IMR-90 (cell line): Measurements from ENCODE around the gene OR10A5. TPM values are rescaled to one million over a fixed set of nuclear protein-coding genes. Genes with fewer than 3 reads are reported as not detected.

Source experiments
- ATAC-seq: fragments of 200-7000 bp; cut with Tn5 transposase; 2 replicates; pipeline ENCODE4 v1.9.1; 2020; ENCODE audit warnings: low read depth, mild to moderate bottlenecking, moderate library complexity
- BruUV-seq: library from RNA; stranded (reverse); fragments of 400-500 nt; replicated peaks from 2 replicates; lab custom pipeline; 2021; lab: Mats Ljungman, UMichigan
- CTCF ChIA-PET: fragments of 300-600 bp; formaldehyde crosslinking; extraction: SDS; loops from one replicate; lab custom pipeline; 2021; ENCODE audit warnings: antibody characterized with exemption; lab: Yijun Ruan, JAX
- POLR2A ChIA-PET: fragments of 300-600 bp; sonication (Branson Sonifier 250); formaldehyde crosslinking; loops from one replicate; lab custom pipeline; 2022; ENCODE audit warnings: antibody characterized with exemption; ENCODE audit not compliant: unreplicated experiment; lab: Charles Lee
- DNase-seq: peaks from one replicate; pipeline ENCODE4 v3.0.0; 2013
- H2AFZ ChIP-seq: replicated peaks from 2 replicates; pipeline ENCODE3; 2013; ENCODE audit warnings: low read length, mild to moderate bottlenecking; ENCODE audit not compliant: poor library complexity
- H2AK5ac ChIP-seq: 2 replicates; pipeline ENCODE4 v1.6.1; 2013; ENCODE audit warnings: low read depth, low read length, inconsistent platforms
- H2AK9ac ChIP-seq: replicated peaks from 2 replicates; pipeline ENCODE3; 2013; ENCODE audit warnings: mild to moderate bottlenecking, low read depth, low read length, moderate library complexity; ENCODE audit not compliant: poor library complexity
- H2BK120ac ChIP-seq: 2 replicates; pipeline ENCODE4 v1.6.1; 2013; ENCODE audit warnings: low read depth, low read length, inconsistent platforms
- H2BK15ac ChIP-seq: 3 replicates; pipeline ENCODE4 v1.6.1; 2013; ENCODE audit warnings: low read depth, low read length, inconsistent platforms
- H2BK20ac ChIP-seq: 2 replicates; pipeline ENCODE4 v1.6.1; 2013; ENCODE audit warnings: low read depth, mild to moderate bottlenecking, inconsistent platforms, low read length, moderate library complexity
- H2BK5ac ChIP-seq: 2 replicates; pipeline ENCODE4 v1.6.1; 2013; ENCODE audit warnings: mild to moderate bottlenecking, low read depth, low read length, inconsistent platforms; ENCODE audit not compliant: poor library complexity, severe bottlenecking
- H3K14ac ChIP-seq: replicated peaks from 2 replicates; pipeline ENCODE4 v1.6.1; 2013; ENCODE audit warnings: low read depth, low read length, inconsistent platforms
- H3K18ac ChIP-seq: 2 replicates; pipeline ENCODE4 v1.6.1; 2013; ENCODE audit warnings: low read depth, low read length, control low read depth
- H3K23ac ChIP-seq: 2 replicates; pipeline ENCODE4 v1.6.1; 2013; ENCODE audit warnings: low read depth, low read length, inconsistent platforms
- H3K27ac ChIP-seq: 2 replicates; pipeline ENCODE4 v1.5.1; 2013; ENCODE audit warnings: mild to moderate bottlenecking, control low read depth, low read length; ENCODE audit not compliant: insufficient read depth
- H3K27me3 ChIP-seq: 2 replicates; pipeline ENCODE4 v1.6.1; 2013; ENCODE audit warnings: low read length; ENCODE audit not compliant: control insufficient read depth, insufficient read depth
- H3K36me3 ChIP-seq: 2 replicates; pipeline ENCODE4 v1.6.1; 2013; ENCODE audit warnings: low read length, mixed read lengths; ENCODE audit not compliant: control insufficient read depth, insufficient read depth
- H3K4ac ChIP-seq: 2 replicates; pipeline ENCODE4 v1.6.1; 2013; ENCODE audit warnings: low read depth, low read length, inconsistent platforms
- H3K4me1 ChIP-seq: 2 replicates; pipeline ENCODE4 v1.6.1; 2013; ENCODE audit warnings: low read length, mixed read lengths; ENCODE audit not compliant: control insufficient read depth, insufficient read depth
- H3K4me2 ChIP-seq: 2 replicates; pipeline ENCODE4 v1.6.1; 2013; ENCODE audit warnings: low read depth, mild to moderate bottlenecking, control low read depth, low read length, moderate library complexity
- H3K4me3 ChIP-seq: 2 replicates; pipeline ENCODE4 v1.5.1; 2013; ENCODE audit warnings: low read depth, mild to moderate bottlenecking, control low read depth, low read length, moderate library complexity; ENCODE audit not compliant: insufficient read depth
- H3K56ac ChIP-seq: 2 replicates; pipeline ENCODE4 v1.6.1; 2013; ENCODE audit warnings: low read length, inconsistent platforms; ENCODE audit not compliant: insufficient read depth; ENCODE audit errors: extremely low read depth
- H3K79me1 ChIP-seq, 2 experiments: 2 replicates each; pipeline ENCODE4 v1.6.1; 2013; ENCODE audit warnings: low read length in 2 of 2, inconsistent platforms in 1 of 2, low read depth in 1 of 2
- H3K9ac ChIP-seq: 2 replicates; pipeline ENCODE4 v1.6.1; 2013; ENCODE audit warnings: low read depth, low read length, control low read depth
- H3K9me1 ChIP-seq: 2 replicates; pipeline ENCODE4 v1.6.1; 2013; ENCODE audit warnings: low read length, inconsistent platforms; ENCODE audit not compliant: insufficient read depth
- H3K9me3 ChIP-seq: 2 replicates; pipeline ENCODE4 v1.6.1; 2013; ENCODE audit warnings: low read length; ENCODE audit not compliant: control insufficient read depth, insufficient read depth
- H4K20me1 ChIP-seq: 2 replicates; pipeline ENCODE4 v1.6.1; 2013; ENCODE audit warnings: low read length, inconsistent platforms; ENCODE audit not compliant: insufficient read depth
- H4K5ac ChIP-seq: 2 replicates; pipeline ENCODE4 v1.6.1; 2013; ENCODE audit warnings: mild to moderate bottlenecking, low read depth, low read length, control low read depth
- H4K8ac ChIP-seq, 2 experiments: 2 replicates each; pipeline ENCODE4 v1.6.1; 2013; ENCODE audit warnings: low read depth in 2 of 2, low read length in 2 of 2, control low read depth in 1 of 2, inconsistent platforms in 1 of 2
- H4K91ac ChIP-seq: 2 replicates; pipeline ENCODE4 v1.6.1; 2013; ENCODE audit warnings: low read depth, low read length, inconsistent platforms; ENCODE audit not compliant: insufficient read depth
- BHLHE40 ChIP-seq: fragments of 150-350 bp; IDR thresholded peaks from 2 replicates; pipeline ENCODE4 v1.6.1; 2016; ENCODE audit warnings: mild to moderate bottlenecking, low read depth, low read length
- CEBPB ChIP-seq: IDR thresholded peaks from 2 replicates; pipeline ENCODE4 v1.6.1; 2012; ENCODE audit warnings: low read depth, low read length, improper control_type of control experiment
- CHD1 ChIP-seq: IDR thresholded peaks from 2 replicates; pipeline ENCODE4 v1.6.1; 2012; ENCODE audit warnings: low read depth, low read length, improper control_type of control experiment
- ELK1 ChIP-seq: fragments of 150-350 bp; IDR thresholded peaks from 2 replicates; pipeline ENCODE4 v1.6.1; 2016; ENCODE audit warnings: low read depth, mild to moderate bottlenecking, low read length, moderate library complexity, borderline replicate concordance
- FOS ChIP-seq: fragments of 150-350 bp; IDR thresholded peaks from 2 replicates; pipeline ENCODE4 v1.6.1; 2016; ENCODE audit warnings: low read depth, low read length
- MAFK ChIP-seq: IDR thresholded peaks from 2 replicates; pipeline ENCODE4 v1.6.1; 2012; ENCODE audit warnings: low read depth, low read length, improper control_type of control experiment
- MAZ ChIP-seq: IDR thresholded peaks from 2 replicates; pipeline ENCODE4 v1.6.1; 2012; ENCODE audit warnings: low read depth, mild to moderate bottlenecking, low read length, improper control_type of control experiment, moderate library complexity, borderline replicate concordance
- MXI1 ChIP-seq: IDR thresholded peaks from 2 replicates; pipeline ENCODE4 v1.6.1; 2012; ENCODE audit warnings: low read depth, mild to moderate bottlenecking, low read length, moderate library complexity, borderline replicate concordance
- NFE2L2 ChIP-seq: fragments of 150-350 bp; IDR thresholded peaks from 2 replicates; pipeline ENCODE4 v1.6.1; 2016; ENCODE audit warnings: low read depth, mild to moderate bottlenecking, low read length
- POLR2A ChIP-seq: IDR thresholded peaks from 2 replicates; pipeline ENCODE4 v1.6.1; 2012; ENCODE audit warnings: mild to moderate bottlenecking, low read depth, low read length
- RAD21 ChIP-seq: IDR thresholded peaks from 2 replicates; pipeline ENCODE4 v1.6.1; 2012; ENCODE audit warnings: low read length, improper control_type of control experiment
- RCOR1 ChIP-seq: IDR thresholded peaks from 2 replicates; pipeline ENCODE4 v1.6.1; 2012; ENCODE audit warnings: mild to moderate bottlenecking, low read length, improper control_type of control experiment; ENCODE audit not compliant: insufficient replicate concordance
- RFX5 ChIP-seq: IDR thresholded peaks from 2 replicates; pipeline ENCODE4 v1.8.0; 2012; ENCODE audit warnings: low read depth, mild to moderate bottlenecking, low read length, moderate library complexity
- SMC3 ChIP-seq: fragments of 150-350 bp; IDR thresholded peaks from 2 replicates; pipeline ENCODE4 v1.6.1; 2016; ENCODE audit warnings: low read depth, mild to moderate bottlenecking, antibody characterized with exemption, low read length, moderate library complexity
- USF2 ChIP-seq: fragments of 150-350 bp; IDR thresholded peaks from 2 replicates; pipeline ENCODE4 v1.6.1; 2017; ENCODE audit warnings: mild to moderate bottlenecking, antibody characterized with exemption, low read length, low read depth
- dilution Hi-C: fragments of 300-500 bp; cut with HindIII; formaldehyde crosslinking; loops from one replicate; pipeline ENCODE4 v1.14.3; 2018; ENCODE audit warnings: low sequenced_read_pairs; ENCODE audit not compliant: unreplicated experiment
- in situ Hi-C: fragments of 300-500 bp; cut with MboI; formaldehyde crosslinking; loops from 3 replicates; pipeline ENCODE4 v1.14.3; 2019; ENCODE audit warnings: low sequenced_read_pairs, inconsistent platforms, mixed read lengths
- intact Hi-C: fragments of 100-400 bp; cut with micrococcal nuclease; formaldehyde crosslinking; loops from 2 replicates; pipeline ENCODE4 v1.10.0; 2022
- polyA plus RNA-seq, 3 experiments: library from polyadenylated mRNA; depleted of rRNA; stranded (reverse); fragments of >200 nt; gene quantifications; 2 replicates each; pipeline ENCODE4 v1.2.3, GENCODE V29; 2012; ENCODE audit warnings: low replicate concordance in 1 of 3
- total RNA-seq: library from RNA; depleted of rRNA; stranded (reverse); fragments of >200 nt; gene quantifications from 2 replicates; pipeline ENCODE4 v1.2.3, GENCODE V29; 2012
- TF ChIP-seq, protein P1 (sequence below): conservative IDR thresholded peaks from 2 replicates; pipeline ENCODE4 v1.5.1; 2012; ENCODE audit warnings: mild to moderate bottlenecking, low read depth, low read length, improper control_type of control experiment

Gene OR10A5
- total and polyA plus RNA-seq, 2 of the 4 experiments (the other 2 are of a cell fraction): not detected

DNA sequence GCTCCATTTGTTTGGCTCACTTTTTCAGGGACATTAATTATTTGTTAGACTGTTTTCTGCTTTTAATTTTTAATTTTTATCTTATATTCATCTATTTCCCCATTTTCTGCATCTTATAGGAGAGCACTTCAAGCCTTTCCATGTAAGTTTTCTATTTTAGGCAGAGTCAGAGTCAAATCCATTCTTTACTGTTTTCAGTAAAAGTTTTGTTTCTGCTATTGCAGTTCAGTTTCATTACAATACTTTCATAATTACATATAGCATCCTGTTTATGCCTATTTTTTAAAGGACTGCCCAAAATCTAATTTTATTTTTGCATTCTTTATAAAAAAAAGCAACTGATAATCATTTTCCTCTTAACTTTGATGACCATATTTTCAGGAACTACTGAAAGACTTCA is 3.8 kb upstream of the OR10A5 start:
- Histone ChIP-seq H2AK5ac (no peak overlapping the region), H2BK120ac (no peak overlapping the region), H2BK5ac (no peak overlapping the region), H4K20me1 (no peaks in the 10 kb centered on the region), H3K9ac (no peak overlapping the region), H3K79me1 (no peaks in the 10 kb centered on the region), H3K56ac (no peak overlapping the region), H3K18ac (no peak overlapping the region), H3K27me3 (no peaks in the 10 kb centered on the region), H4K8ac (no peak overlapping the region), H2BK20ac (no peak overlapping the region), H2AFZ (no peak overlapping the region), H3K4me3 (no peak overlapping the region), H3K23ac (no peak overlapping the region), H2BK15ac (no peak overlapping the region), H3K36me3 (no peaks in the 10 kb centered on the region), H4K91ac (no peak overlapping the region), H3K4ac (no peak overlapping the region), H3K9me1 (no peaks in the 10 kb centered on the region), H3K14ac (no peak overlapping the region), H3K4me1 (no peaks in the 10 kb centered on the region), H2AK9ac (no peak overlapping the region), H3K4me2 (no peak overlapping the region), H4K5ac (no peak overlapping the region), H3K9me3 (no peaks in the 10 kb centered on the region), H3K27ac (no peak overlapping the region)
- POLR2A ChIA-PET: no interaction called here
- in situ Hi-C loops (no loop called here), dilution Hi-C loops (no loop called here), intact Hi-C loops (no loop called here)
- ATAC-seq (no peak), DNase-seq (no peak)
- BruUV-seq: no TSS peak
- TF ChIP-seq RCOR1 (no peak), BHLHE40 (no peak), RAD21 (no peak), POLR2A (no peak), MAZ (no peak), MXI1 (no peak), NFE2L2 (no peak), ELK1 (no peak), USF2 (no peak), FOS (no peak), SMC3 (no peak), CHD1 (no peak), MAFK (no peak), RFX5 (no peak), CEBPB (no peak)
- TF ChIP-seq, protein P1, sequence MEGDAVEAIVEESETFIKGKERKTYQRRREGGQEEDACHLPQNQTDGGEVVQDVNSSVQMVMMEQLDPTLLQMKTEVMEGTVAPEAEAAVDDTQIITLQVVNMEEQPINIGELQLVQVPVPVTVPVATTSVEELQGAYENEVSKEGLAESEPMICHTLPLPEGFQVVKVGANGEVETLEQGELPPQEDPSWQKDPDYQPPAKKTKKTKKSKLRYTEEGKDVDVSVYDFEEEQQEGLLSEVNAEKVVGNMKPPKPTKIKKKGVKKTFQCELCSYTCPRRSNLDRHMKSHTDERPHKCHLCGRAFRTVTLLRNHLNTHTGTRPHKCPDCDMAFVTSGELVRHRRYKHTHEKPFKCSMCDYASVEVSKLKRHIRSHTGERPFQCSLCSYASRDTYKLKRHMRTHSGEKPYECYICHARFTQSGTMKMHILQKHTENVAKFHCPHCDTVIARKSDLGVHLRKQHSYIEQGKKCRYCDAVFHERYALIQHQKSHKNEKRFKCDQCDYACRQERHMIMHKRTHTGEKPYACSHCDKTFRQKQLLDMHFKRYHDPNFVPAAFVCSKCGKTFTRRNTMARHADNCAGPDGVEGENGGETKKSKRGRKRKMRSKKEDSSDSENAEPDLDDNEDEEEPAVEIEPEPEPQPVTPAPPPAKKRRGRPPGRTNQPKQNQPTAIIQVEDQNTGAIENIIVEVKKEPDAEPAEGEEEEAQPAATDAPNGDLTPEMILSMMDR: no peak
- CTCF ChIA-PET: no interaction called here
